Measurements from ENCODE around the gene ZBTB32. TPM values are rescaled to one million over a fixed set of nuclear protein-coding genes. Genes with fewer than 3 reads are reported as not detected.
"Not testable (repeated sequence)": the region's sequence is repeated elsewhere in the genome, so short reads cannot be mapped to it uniquely, and the experiment has no call there.

ZBTB32 gene
- total RNA-seq, 8 experiments from 2014 or later, result 0.43 to 34.3 (median 2.2) TPM

GRCh38 chr19:35718345-35719041 lies 14.1 kb downstream of the ZBTB32 start:
- Histone ChIP-seq H3K4me1 (replicated peaks in 1 of 2) (peaks cover 16 to 17% of the 10 kb centered on the region in 2 donors), H3K27ac (peak overlapping the region; percentile 81 to 94), H3K4me3 (peak overlapping the region; percentile 39 to 91 (median 62))
- 0 to 10% (median 0%) methylated on average over 1 to 6 of the region's 42 CpGs; no CpG with 5 or more reads in 7 of the 10 experiments for WGBS, 10 experiments
- in situ Hi-C loops (cut with MboI; ENCODE audit: low pct_unique_long_range_greater_than_20kb in 2 of 9, low sequenced_read_pairs in 9 of 9, unreplicated experiment in 9 of 9), result no loop called here
- ATAC-seq (replicated peaks in 6 of 8), result peak in 2 of 8 experiments; percentile 0 to 1

DNA sequence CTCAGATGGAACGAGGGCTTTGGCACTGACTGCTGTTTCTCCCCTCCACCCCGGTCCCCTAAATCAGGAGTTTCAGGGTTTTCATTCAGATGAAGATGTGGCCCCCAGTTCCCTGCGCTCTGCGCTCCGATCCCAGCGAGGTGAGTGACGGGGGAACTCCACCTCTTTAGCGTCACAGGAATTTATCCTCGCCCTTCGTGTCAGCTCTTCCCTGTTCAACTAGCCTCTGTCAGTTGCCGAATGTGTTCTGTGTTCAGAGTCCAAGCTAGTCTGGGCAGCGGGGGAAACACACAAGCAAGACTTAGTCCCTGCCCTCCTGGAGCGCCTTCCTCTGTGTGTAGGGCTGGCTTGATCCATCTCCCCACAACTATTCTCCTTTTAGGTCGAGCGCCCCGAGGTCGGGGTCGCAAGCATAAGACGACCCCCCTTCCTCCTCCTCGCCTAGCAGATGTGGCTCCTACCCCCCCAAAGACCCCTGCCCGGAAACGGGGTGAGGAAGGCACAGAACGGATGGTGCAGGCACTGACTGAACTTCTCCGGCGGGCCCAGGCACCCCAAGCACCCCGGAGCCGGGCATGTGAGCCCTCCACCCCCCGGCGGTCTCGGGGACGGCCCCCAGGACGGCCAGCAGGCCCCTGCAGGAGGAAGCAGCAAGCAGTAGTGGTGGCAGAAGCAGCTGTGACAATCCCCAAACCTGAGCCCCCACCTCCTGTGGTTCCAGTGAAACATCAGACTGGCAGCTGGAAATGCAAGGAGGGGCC lies 15.2 kb downstream of the ZBTB32 start:
- ATAC-seq (replicated peaks in 6 of 8), result no peak
- in situ Hi-C loops (cut with MboI; ENCODE audit: low pct_unique_long_range_greater_than_20kb in 2 of 9, low sequenced_read_pairs in 9 of 9, unreplicated experiment in 9 of 9), result no loop called here
- peak overlapping the region in 2 of 5 donors; percentile 39 to 60 for H3K4me3 ChIP-seq
- WGBS, 10 experiments, result 60 to 100% (median 83%) methylated on average over 1 to 14 of the region's 32 CpGs; no CpG with 5 or more reads in 3 of the 10 experiments
- no peak overlapping the region for H3K27ac ChIP-seq
- peaks cover 16 to 17% of the 10 kb centered on the region in 2 donors for H3K4me1 ChIP-seq (replicated peaks in 1 of 2)

GRCh38 chr19:35720163-35720524 lies 15.8 kb downstream of the ZBTB32 start:
- no peak for ATAC-seq (replicated peaks in 6 of 8)
- H3K4me1 ChIP-seq (replicated peaks in 1 of 2), result peaks cover 15 to 17% of the 10 kb centered on the region in 2 donors
- H3K4me3 ChIP-seq, result no peak overlapping the region
- in situ Hi-C loops (cut with MboI; ENCODE audit: low pct_unique_long_range_greater_than_20kb in 2 of 9, low sequenced_read_pairs in 9 of 9, unreplicated experiment in 9 of 9), result no loop called here
- H3K27ac ChIP-seq, result no peak overlapping the region
- 80 to 100% (median 99%) methylated on average over 1 to 8 of the region's 9 CpGs for WGBS, 10 experiments

GRCh38 chr19:35720648-35721047 lies 16.3 kb downstream of the ZBTB32 start:
- WGBS, 10 experiments, result no CpG with 5 or more reads among the region's 17 CpGs
- peaks cover 10 to 13% of the 10 kb centered on the region in 2 donors for H3K4me1 ChIP-seq (replicated peaks in 1 of 2)
- in situ Hi-C loops (cut with MboI; ENCODE audit: low pct_unique_long_range_greater_than_20kb in 2 of 9, low sequenced_read_pairs in 9 of 9, unreplicated experiment in 9 of 9), result no loop called here
- ATAC-seq (replicated peaks in 6 of 8), result no peak
- H3K4me3 ChIP-seq, result no peak overlapping the region
- H3K27ac ChIP-seq, result no peak overlapping the region

DNA sequence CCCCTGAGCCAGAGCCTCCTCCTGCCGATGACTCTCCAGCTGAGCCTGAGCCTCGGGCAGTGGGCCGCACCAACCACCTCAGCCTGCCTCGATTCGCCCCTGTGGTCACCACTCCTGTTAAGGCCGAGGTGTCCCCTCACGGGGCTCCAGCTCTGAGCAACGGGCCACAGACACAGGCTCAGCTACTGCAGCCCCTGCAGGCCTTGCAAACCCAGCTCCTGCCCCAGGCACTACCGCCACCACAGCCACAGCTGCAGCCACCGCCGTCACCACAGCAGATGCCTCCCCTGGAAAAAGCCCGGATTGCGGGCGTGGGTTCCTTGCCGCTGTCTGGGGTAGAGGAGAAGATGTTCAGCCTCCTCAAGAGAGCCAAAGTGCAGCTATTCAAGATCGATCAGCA lies 17.0 kb downstream of the ZBTB32 start:
- H3K4me1 ChIP-seq (replicated peaks in 1 of 2), result peaks cover 6 to 8% of the 10 kb centered on the region in 2 donors
- WGBS, 10 experiments, result 84 to 100% (median 97%) methylated on average over 1 to 9 of the region's 16 CpGs; no CpG with 5 or more reads in 4 of the 10 experiments
- in situ Hi-C loops (cut with MboI; ENCODE audit: low pct_unique_long_range_greater_than_20kb in 2 of 9, low sequenced_read_pairs in 9 of 9, unreplicated experiment in 9 of 9), result no loop called here
- no peak for ATAC-seq (replicated peaks in 6 of 8)
- H3K4me3 ChIP-seq, result no peak overlapping the region
- no peak overlapping the region for H3K27ac ChIP-seq

GRCh38 chr19:35722461-35722860 lies 18.1 kb downstream of the ZBTB32 start:
- 78 to 100% (median 90%) methylated on average over 1 to 8 of the region's 14 CpGs; no CpG with 5 or more reads in 7 of the 10 experiments for WGBS, 10 experiments
- in situ Hi-C loops (cut with MboI; ENCODE audit: low pct_unique_long_range_greater_than_20kb in 2 of 9, low sequenced_read_pairs in 9 of 9, unreplicated experiment in 9 of 9), result no loop called here

DNA sequence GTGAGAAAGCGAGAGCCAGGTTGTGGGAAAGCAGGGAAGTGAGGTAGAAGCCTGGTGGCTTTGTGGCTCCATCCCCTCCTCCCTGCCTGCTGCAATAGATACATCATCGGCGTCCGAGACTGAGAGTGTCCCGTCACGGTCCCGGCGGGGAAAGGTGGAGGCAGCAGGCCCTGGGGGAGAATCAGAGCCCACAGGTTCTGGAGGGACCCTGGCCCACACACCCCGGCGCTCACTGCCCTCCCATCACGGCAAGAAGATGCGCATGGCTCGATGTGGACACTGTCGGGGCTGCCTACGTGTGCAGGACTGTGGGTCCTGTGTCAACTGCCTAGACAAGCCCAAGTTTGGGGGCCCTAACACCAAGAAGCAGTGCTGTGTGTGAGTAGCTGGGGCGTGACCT lies 18.5 kb downstream of the ZBTB32 start:
- no peak overlapping the region for H3K27ac ChIP-seq
- peaks cover 6 to 8% of the 10 kb centered on the region in 2 donors for H3K4me1 ChIP-seq (replicated peaks in 1 of 2)
- no peak for ATAC-seq (replicated peaks in 6 of 8)
- no peak overlapping the region for H3K4me3 ChIP-seq
- WGBS, 10 experiments, result 90 to 100% (median 100%) methylated on average over 1 to 8 of the region's 16 CpGs; no CpG with 5 or more reads in 5 of the 10 experiments
- in situ Hi-C loops (cut with MboI; ENCODE audit: low pct_unique_long_range_greater_than_20kb in 2 of 9, low sequenced_read_pairs in 9 of 9, unreplicated experiment in 9 of 9), result no loop called here

More at GRCh38 chr19:35722461-35722860, 18.1 kb downstream of the ZBTB32 start:
- no peak overlapping the region for H3K4me3 ChIP-seq
- peaks cover 6 to 8% of the 10 kb centered on the region in 2 donors for H3K4me1 ChIP-seq (replicated peaks in 1 of 2)
- no peak overlapping the region for H3K27ac ChIP-seq
- no peak for ATAC-seq (replicated peaks in 6 of 8)

- no peak overlapping the region for H3K27ac ChIP-seq
- in situ Hi-C loops (cut with MboI; ENCODE audit: low pct_unique_long_range_greater_than_20kb in 2 of 9, low sequenced_read_pairs in 9 of 9, unreplicated experiment in 9 of 9), result no loop called here
- ATAC-seq (replicated peaks in 6 of 8), result no peak
- 88 to 100% (median 96%) methylated on average over 1 to 18 of the region's 24 CpGs; no CpG with 5 or more reads in 4 of the 10 experiments for WGBS, 10 experiments
- no peak overlapping the region for H3K4me3 ChIP-seq
- H3K4me1 ChIP-seq (replicated peaks in 1 of 2), result peaks cover 6 to 8% of the 10 kb centered on the region in 2 donors
Measured at GRCh38 chr19:35723671-35724070, 19.3 kb downstream of the ZBTB32 start.

- in situ Hi-C loops (cut with MboI; ENCODE audit: low pct_unique_long_range_greater_than_20kb in 2 of 9, low sequenced_read_pairs in 9 of 9, unreplicated experiment in 9 of 9), result not testable (repeated sequence)
- 89 to 94% methylated on average over 3 to 5 of the region's 7 CpGs; no CpG with 5 or more reads in 8 of the 10 experiments for WGBS, 10 experiments
Measured at GRCh38 chr19:35724132-35724531, 19.8 kb downstream of the ZBTB32 start.

GRCh38 chr19:35724560-35724959 lies 20.2 kb downstream of the ZBTB32 start:
- Histone ChIP-seq H3K4me1 (replicated peaks in 1 of 2) (peaks cover 0 to 1% of the 10 kb centered on the region in 2 donors), H3K27ac (no peak overlapping the region), H3K4me3 (no peak overlapping the region)
- no peak for ATAC-seq (replicated peaks in 6 of 8)
- in situ Hi-C loops (cut with MboI; ENCODE audit: low pct_unique_long_range_greater_than_20kb in 2 of 9, low sequenced_read_pairs in 9 of 9, unreplicated experiment in 9 of 9), result no loop called here
- WGBS, 10 experiments, result 80 to 100% (median 93%) methylated on average over 2 to 4 of the region's 12 CpGs; no CpG with 5 or more reads in 7 of the 10 experiments

More at GRCh38 chr19:35724132-35724531, 19.8 kb downstream of the ZBTB32 start:
- not testable (repeated sequence) for H3K4me1 ChIP-seq (replicated peaks in 1 of 2); ATAC-seq (replicated peaks in 6 of 8); H3K27ac ChIP-seq; H3K4me3 ChIP-seq

DNA sequence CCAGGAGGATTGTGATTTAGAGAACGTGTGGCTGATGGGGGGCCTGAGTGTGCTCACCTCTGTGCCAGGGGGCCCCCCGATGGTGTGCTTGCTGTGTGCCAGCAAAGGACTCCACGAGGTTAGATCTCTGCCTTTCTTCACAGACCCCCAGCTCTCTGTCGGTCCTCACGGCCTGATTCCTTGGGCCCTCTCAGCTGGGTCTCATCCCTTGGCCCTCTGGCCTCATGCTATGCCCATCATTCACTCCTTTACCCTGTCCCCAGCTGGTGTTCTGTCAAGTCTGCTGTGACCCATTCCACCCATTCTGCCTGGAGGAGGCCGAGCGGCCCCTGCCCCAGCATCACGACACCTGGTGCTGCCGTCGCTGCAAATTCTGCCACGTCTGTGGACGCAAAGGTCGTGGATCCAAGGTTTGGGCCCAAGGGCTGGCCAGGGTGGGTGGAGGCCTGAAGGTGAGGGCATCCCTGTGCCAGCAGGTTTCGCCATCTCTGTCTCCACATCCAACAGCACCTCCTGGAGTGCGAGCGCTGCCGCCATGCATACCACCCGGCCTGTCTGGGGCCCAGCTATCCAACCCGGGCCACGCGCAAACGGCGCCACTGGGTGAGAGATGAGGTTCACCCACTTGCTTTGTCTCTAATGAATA lies 21.0 kb downstream of the ZBTB32 start:
- Histone ChIP-seq H3K4me1 (replicated peaks in 1 of 2) (no peaks in the 10 kb centered on the region), H3K27ac (no peak overlapping the region), H3K4me3 (no peak overlapping the region)
- in situ Hi-C loops (cut with MboI; ENCODE audit: low pct_unique_long_range_greater_than_20kb in 2 of 9, low sequenced_read_pairs in 9 of 9, unreplicated experiment in 9 of 9), result no loop called here
- 93 to 100% (median 97%) methylated on average over 1 to 6 of the region's 23 CpGs; no CpG with 5 or more reads in 5 of the 10 experiments for WGBS, 10 experiments
- ATAC-seq (replicated peaks in 6 of 8), result no peak

GRCh38 chr19:35727053-35727955 lies 22.9 kb downstream of the ZBTB32 start:
- WGBS, 10 experiments, result 82 to 100% (median 93%) methylated on average over 1 to 12 of the region's 25 CpGs; no CpG with 5 or more reads in 5 of the 10 experiments
- in situ Hi-C loops (cut with MboI; ENCODE audit: low pct_unique_long_range_greater_than_20kb in 2 of 9, low sequenced_read_pairs in 9 of 9, unreplicated experiment in 9 of 9), result no loop called here

More at GRCh38 chr19:35727053-35727955, 22.9 kb downstream of the ZBTB32 start:
- Histone ChIP-seq H3K4me1 (replicated peaks in 1 of 2) (no peaks in the 10 kb centered on the region), H3K27ac (no peak overlapping the region), H3K4me3 (no peak overlapping the region)
- ATAC-seq (replicated peaks in 6 of 8), result peak in 2 of 8 experiments; percentile 9 to 14

Data from motor neuron (in vitro differentiated cells).